ENCODE results near the gene MAPK10. TPM values are rescaled to one million over a fixed set of nuclear protein-coding genes. Genes with fewer than 3 reads are reported as not detected.

MAPK10 gene
- total and polyA plus RNA-seq, 2 donors (not counting 3 experiments of a cell fraction or from before 2014, with no cell fraction given) = 0.17 TPM; not detected in 1

GRCh38 chr4:86060341-86060740 is 299.5 kb downstream of the MAPK10 start:
- H3K4me1 ChIP-seq (ENCODE audit: control insufficient read depth, extremely low read depth, insufficient read depth, low read length) = peaks cover 7% of the 10 kb centered on the region
- peaks cover 0 to 2% of the 10 kb centered on the region in 2 experiments for H3K27me3 ChIP-seq (ENCODE audit: control insufficient read depth in 2 of 2, insufficient read depth in 2 of 2, low read length in 2 of 2)
- ChIA-PET CTCF (interaction anchor here (1.0 to 1.7 kb wide), 4 partner anchors 9 to 16 kb away, joined by 3 to 6 read pairs (median 4); no protein-coding TSS in a partner anchor), POLR2A (no interaction called here)
- intact Hi-C loops (cut with micrococcal nuclease) (no loop called here), dilution Hi-C loops (cut with MboI; ENCODE audit: extremely low pct_ligation_motif_present, low sequenced_read_pairs) (no loop called here)
- DNase-seq (ENCODE audit: low read depth, low spot score) (no peak), FAIRE-seq (no peak)
- H3K79me2 ChIP-seq (ENCODE audit: control insufficient read depth, insufficient read depth, low read length) = no peaks in the 10 kb centered on the region
- TF ChIP-seq MYC (IDR thresholded peaks at IDR 0.05; ENCODE audit: low read depth, low read length) (no peak), MAX (IDR thresholded peaks at IDR 0.05; ENCODE audit: insufficient read depth, insufficient read length) (no peak)
- H2AFZ ChIP-seq (ENCODE audit: low read depth, low read length) = no peak overlapping the region
- no peak overlapping the region for H3K27ac ChIP-seq (ENCODE audit: insufficient read depth, low read depth, low read length)
- no TSS peak for BruUV-seq (replicated peaks)
- no peak overlapping the region for H3K9ac ChIP-seq (replicated peaks; ENCODE audit: extremely low read depth, insufficient read depth, low read length)
- H4K20me1 ChIP-seq (replicated peaks; ENCODE audit: control insufficient read depth, extremely low read depth, insufficient read depth, low read length) = no peaks in the 10 kb centered on the region
- H3K9me3 ChIP-seq (replicated peaks; ENCODE audit: control insufficient read depth, insufficient read depth, low read length) = no peaks in the 10 kb centered on the region
- no peak overlapping the region for H3K4me3 ChIP-seq (replicated peaks in 1 of 3; ENCODE audit: insufficient read depth in 1 of 3, low read depth in 1 of 3, low read length in 3 of 3)
- H3K9me1 ChIP-seq (replicated peaks; ENCODE audit: control insufficient read depth, extremely low read depth, insufficient read depth, low read length) = no peaks in the 10 kb centered on the region
- no peak overlapping the region for H3K4me2 ChIP-seq (ENCODE audit: insufficient read depth, low read length)
- no peaks in the 10 kb centered on the region for H3K36me3 ChIP-seq (ENCODE audit: control insufficient read depth in 2 of 2, extremely low read depth in 1 of 2, insufficient read depth in 2 of 2, low read length in 2 of 2)

DNA sequence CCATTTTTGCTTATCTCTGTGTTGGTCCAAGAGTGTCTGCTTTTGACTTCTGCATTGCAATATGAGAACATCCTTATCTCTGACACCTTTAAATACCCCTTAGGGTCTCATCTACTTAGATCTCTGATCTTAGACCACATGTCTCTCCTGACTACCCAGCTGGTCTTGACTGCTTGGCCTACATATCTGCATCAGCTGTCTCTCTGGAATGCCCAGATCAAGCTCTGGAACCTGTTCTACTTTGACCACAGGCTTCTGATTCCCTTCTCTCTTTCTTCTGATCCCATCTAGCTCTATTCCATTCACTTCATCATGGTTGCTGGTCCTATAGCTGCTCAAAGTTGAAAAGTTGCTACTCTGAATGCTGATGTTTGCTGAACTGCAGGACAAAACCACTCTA is 301.2 kb downstream of the MAPK10 start:
- FAIRE-seq (no peak), DNase-seq (ENCODE audit: low read depth, low spot score) (no peak)
- no peak overlapping the region for H3K27ac ChIP-seq (ENCODE audit: insufficient read depth, low read depth, low read length)
- no TSS peak for BruUV-seq (replicated peaks)
- no peak overlapping the region for H3K4me2 ChIP-seq (ENCODE audit: insufficient read depth, low read length)
- intact Hi-C loops (cut with micrococcal nuclease) (no loop called here), dilution Hi-C loops (cut with MboI; ENCODE audit: extremely low pct_ligation_motif_present, low sequenced_read_pairs) (no loop called here)
- H3K9me3 ChIP-seq (replicated peaks; ENCODE audit: control insufficient read depth, insufficient read depth, low read length) = no peaks in the 10 kb centered on the region
- H3K36me3 ChIP-seq (ENCODE audit: control insufficient read depth in 2 of 2, extremely low read depth in 1 of 2, insufficient read depth in 2 of 2, low read length in 2 of 2) = no peaks in the 10 kb centered on the region
- no peak overlapping the region for H3K4me3 ChIP-seq (replicated peaks in 1 of 3; ENCODE audit: insufficient read depth in 1 of 3, low read depth in 1 of 3, low read length in 3 of 3)
- no peaks in the 10 kb centered on the region for H4K20me1 ChIP-seq (replicated peaks; ENCODE audit: control insufficient read depth, extremely low read depth, insufficient read depth, low read length)
- ChIA-PET CTCF (interaction anchor here (1.2 kb wide), 1 partner anchor 14 kb away, joined by 3 read pairs; no protein-coding TSS in a partner anchor), POLR2A (no interaction called here)
- H3K4me1 ChIP-seq (ENCODE audit: control insufficient read depth, extremely low read depth, insufficient read depth, low read length) = peaks cover 7% of the 10 kb centered on the region
- H3K79me2 ChIP-seq (ENCODE audit: control insufficient read depth, insufficient read depth, low read length) = no peaks in the 10 kb centered on the region
- no peak for TF ChIP-seq POLR2AphosphoS5 (IDR thresholded peaks at IDR 0.05; ENCODE audit: insufficient read depth, low read depth, low read length)
- no peak for TF ChIP-seq JUN (IDR thresholded peaks at IDR 0.05; ENCODE audit: borderline replicate concordance, insufficient read depth, insufficient read length, low read depth)
- TF ChIP-seq CTCF (IDR thresholded peaks at IDR 0.05; ENCODE audit: extremely low read depth in 1 of 2, insufficient read depth in 1 of 2, low read depth in 1 of 2, low read length in 2 of 2) = no peak
- no peak for TF ChIP-seq POLR2A (IDR thresholded peaks at IDR 0.05; ENCODE audit: low read depth, low read length)
- TF ChIP-seq GATA2 (IDR thresholded peaks at IDR 0.05; ENCODE audit: insufficient read depth, insufficient read length, low read depth, low read length) = no peak
- TF ChIP-seq EZH2 (IDR thresholded peaks at IDR 0.05; ENCODE audit: borderline replicate concordance, low read depth, low read length, severe bottlenecking) = no peak
- no peak for TF ChIP-seq FOS (IDR thresholded peaks at IDR 0.05; ENCODE audit: borderline replicate concordance, insufficient read depth, low read length)
- TF ChIP-seq MYC (IDR thresholded peaks at IDR 0.05; ENCODE audit: low read depth, low read length) = no peak
- TF ChIP-seq MAX (IDR thresholded peaks at IDR 0.05; ENCODE audit: insufficient read depth, insufficient read length) = no peak
- H3K27me3 ChIP-seq (ENCODE audit: control insufficient read depth in 2 of 2, insufficient read depth in 2 of 2, low read length in 2 of 2) = peaks cover 0 to 2% of the 10 kb centered on the region in 2 experiments
- H3K9ac ChIP-seq (replicated peaks; ENCODE audit: extremely low read depth, insufficient read depth, low read length) = no peak overlapping the region
- H3K9me1 ChIP-seq (replicated peaks; ENCODE audit: control insufficient read depth, extremely low read depth, insufficient read depth, low read length) = no peaks in the 10 kb centered on the region
- no peak overlapping the region for H2AFZ ChIP-seq (ENCODE audit: low read depth, low read length)

Measured in endothelial cell of umbilical vein (primary cell).